ENCODE measurements around the gene PPWD1. TPM values are rescaled to one million over a fixed set of nuclear protein-coding genes. Genes with fewer than 3 reads are reported as not detected.
"Not testable (repeated sequence)": the region's sequence is repeated elsewhere in the genome, so short reads cannot be mapped to it uniquely, and the experiment has no call there.

PPWD1 gene
- total RNA-seq, 4 donors from 2014 or later: 14.1 to 18.8 (median 16.6) TPM

DNA sequence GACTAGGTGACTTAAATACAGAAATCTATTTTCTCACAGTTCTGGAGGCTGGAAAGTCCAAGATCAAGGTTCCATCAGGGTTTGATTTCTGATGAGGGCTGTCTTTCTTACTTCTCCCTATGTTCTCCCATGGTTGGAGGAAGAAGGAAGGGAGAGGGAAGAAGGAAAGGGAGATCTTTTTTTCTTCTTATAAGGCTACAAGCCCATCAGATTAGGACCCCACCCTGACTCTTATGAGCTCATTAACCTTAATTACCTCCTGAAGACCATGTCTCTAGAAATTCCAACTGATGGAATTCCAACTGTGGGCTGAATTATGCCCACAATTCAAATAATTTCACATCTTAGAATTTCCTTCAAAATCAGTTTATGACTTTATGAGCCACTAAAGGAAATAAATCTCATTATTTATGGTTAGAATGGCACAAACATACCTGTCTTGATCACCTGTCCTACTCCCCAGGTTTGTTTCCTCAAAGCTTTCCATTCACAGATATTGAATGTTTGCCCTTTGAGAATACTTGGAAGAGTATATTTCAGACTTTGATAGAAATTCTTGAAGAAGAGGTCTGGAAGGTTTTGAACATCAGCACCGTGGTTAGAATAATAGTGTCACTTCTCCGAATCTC lies 7.6 kb downstream of the PPWD1 start:
- no peak for DNase-seq
- no peak overlapping the region for H3K4me3 ChIP-seq
- peaks cover 0 to 20% of the 10 kb centered on the region in 2 donors for H3K36me3 ChIP-seq
- peaks cover 0 to 6% of the 10 kb centered on the region in 2 donors for H3K4me1 ChIP-seq
- intact Hi-C loops (cut with DNase I; ENCODE audit: low total_unique reads): no loop called here
- in situ Hi-C loops (cut with MboI; ENCODE audit: low sequenced_read_pairs in 4 of 4): no loop called here
- no peak overlapping the region for H3K27ac ChIP-seq
- no peaks in the 10 kb centered on the region for H3K27me3 ChIP-seq
- TF ChIP-seq POLR2A (IDR thresholded peaks at IDR 0.05) (no peak), CTCF (IDR thresholded peaks at IDR 0.05 in 4 of 5, conservative IDR thresholded peaks at IDR 0.05 in 1 of 5) (no peak)
- H3K9me3 ChIP-seq: no peaks in the 10 kb centered on the region
- no peak for ATAC-seq

DNA sequence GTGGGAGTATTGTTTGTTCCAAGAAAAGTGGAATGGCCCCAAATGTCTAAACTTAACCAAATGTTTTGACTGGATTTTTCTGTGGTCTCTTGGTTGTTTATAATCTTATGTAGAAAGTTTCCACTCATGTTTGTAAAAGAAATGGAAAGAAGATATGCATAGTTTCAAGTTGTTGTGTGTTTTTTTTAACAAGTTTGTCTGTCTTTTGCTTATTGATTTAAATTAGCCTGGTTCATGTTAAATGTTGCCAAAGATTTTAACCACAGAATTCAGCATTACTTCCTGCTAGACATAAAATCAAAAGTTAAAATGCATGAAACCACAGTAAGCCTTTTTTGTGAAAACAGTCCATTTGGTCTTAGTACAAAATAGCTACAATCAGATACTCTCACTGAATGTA lies 14.0 kb downstream of the PPWD1 start:
- intact Hi-C loops (cut with DNase I; ENCODE audit: low total_unique reads): no loop called here
- DNase-seq (no peak), ATAC-seq (no peak)
- Histone ChIP-seq H3K9me3 (no peaks in the 10 kb centered on the region), H3K4me3 (no peak overlapping the region), H3K27me3 (no peaks in the 10 kb centered on the region), H3K36me3 (peaks cover 0 to 41% of the 10 kb centered on the region in 2 donors), H3K4me1 (no peaks in the 10 kb centered on the region), H3K27ac (no peak overlapping the region)
- TF ChIP-seq POLR2A (IDR thresholded peaks at IDR 0.05) (no peak), CTCF (IDR thresholded peaks at IDR 0.05 in 4 of 5, conservative IDR thresholded peaks at IDR 0.05 in 1 of 5) (no peak)
- in situ Hi-C loops (cut with MboI; ENCODE audit: low sequenced_read_pairs in 4 of 4): no loop called here

GRCh38 chr5:65588694-65589093 lies 25.6 kb downstream of the PPWD1 start:
- intact Hi-C loops (cut with DNase I; ENCODE audit: low total_unique reads): no loop called here
- no peaks in the 10 kb centered on the region for H3K9me3 ChIP-seq
- no peaks in the 10 kb centered on the region for H3K4me1 ChIP-seq
- no peak overlapping the region for H3K4me3 ChIP-seq
- H3K27ac ChIP-seq: no peak overlapping the region
- in situ Hi-C loops (cut with MboI; ENCODE audit: low sequenced_read_pairs in 4 of 4): no loop called here
- no peaks in the 10 kb centered on the region for H3K27me3 ChIP-seq
- no peak for TF ChIP-seq CTCF (IDR thresholded peaks at IDR 0.05 in 4 of 5, conservative IDR thresholded peaks at IDR 0.05 in 1 of 5)
- no peak for TF ChIP-seq POLR2A (IDR thresholded peaks at IDR 0.05)
- no peak for ATAC-seq
- peaks cover 0 to 78% of the 10 kb centered on the region in 2 donors for H3K36me3 ChIP-seq
- DNase-seq: no peak

DNA sequence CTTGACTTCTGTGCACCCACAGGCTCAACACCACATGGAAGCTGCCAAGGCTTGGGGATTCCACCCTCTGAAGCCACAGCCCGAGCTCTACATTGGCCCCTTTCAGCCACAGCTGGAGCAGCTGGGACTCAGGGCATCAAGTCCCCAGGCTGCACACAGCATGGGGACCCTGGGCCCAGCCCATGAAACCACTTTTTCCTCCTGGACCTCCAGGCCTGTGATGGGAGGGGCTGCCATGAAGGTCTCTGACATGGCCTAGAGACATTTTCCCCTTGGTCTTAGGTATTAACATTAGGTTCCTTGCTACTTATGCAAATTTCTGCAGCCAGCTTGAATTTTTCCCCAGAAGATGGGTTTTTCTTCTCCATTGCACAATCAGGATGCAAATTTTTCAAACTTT lies 38.7 kb downstream of the PPWD1 start:
- H3K27ac ChIP-seq; H3K4me1 ChIP-seq; H3K27me3 ChIP-seq; DNase-seq; H3K9me3 ChIP-seq; H3K4me3 ChIP-seq; intact Hi-C loops (cut with DNase I; ENCODE audit: low total_unique reads); ATAC-seq: not testable (repeated sequence)
- H3K36me3 ChIP-seq: peaks cover 0 to 62% of the 10 kb centered on the region in 2 donors
- in situ Hi-C loops (cut with MboI; ENCODE audit: low sequenced_read_pairs in 4 of 4): loop anchor here in 2 of 4 donors (25.0 kb wide), 1 partner anchor 561 kb away; no protein-coding TSS in a partner anchor

DNA sequence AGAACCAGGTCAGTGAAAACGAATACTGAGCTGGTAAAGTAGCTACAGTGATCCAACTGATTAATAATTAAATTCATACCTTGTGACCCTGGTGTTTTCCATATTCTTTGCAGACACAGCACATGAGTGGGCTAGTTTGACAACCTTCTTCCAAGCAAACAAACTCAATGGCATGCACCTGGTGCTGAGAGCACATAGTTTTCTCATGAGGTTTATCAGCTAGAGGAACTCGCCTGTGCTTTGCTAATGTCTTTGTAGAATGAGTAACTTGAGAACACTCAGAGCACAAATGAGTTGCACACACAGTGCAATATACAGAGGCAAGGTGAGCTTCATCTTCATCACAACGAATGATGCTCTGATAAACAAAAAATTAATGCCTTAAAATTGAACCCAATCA lies 48.4 kb downstream of the PPWD1 start:
- no peaks in the 10 kb centered on the region for H3K9me3 ChIP-seq
- in situ Hi-C loops (cut with MboI; ENCODE audit: low sequenced_read_pairs in 4 of 4): loop anchor here in 2 of 4 donors (25.0 kb wide), 1 partner anchor 551 kb away; no protein-coding TSS in a partner anchor
- TF ChIP-seq POLR2A (IDR thresholded peaks at IDR 0.05) (no peak), CTCF (IDR thresholded peaks at IDR 0.05 in 4 of 5, conservative IDR thresholded peaks at IDR 0.05 in 1 of 5) (no peak)
- no peaks in the 10 kb centered on the region for H3K4me1 ChIP-seq
- ATAC-seq (no peak), DNase-seq (no peak)
- no peak overlapping the region for H3K27ac ChIP-seq
- H3K27me3 ChIP-seq: no peaks in the 10 kb centered on the region
- H3K36me3 ChIP-seq: peaks cover 0 to 72% of the 10 kb centered on the region in 2 donors
- intact Hi-C loops (cut with DNase I; ENCODE audit: low total_unique reads): no loop called here
- H3K4me3 ChIP-seq: no peak overlapping the region

Measured in gastrocnemius medialis (tissue), 4 donors.